T-helper 2 cell (primary cell): ENCODE data around the gene SIRT7.
A peak's percentile ranks its signal among the peaks of the same experiment; 100 is the strongest.

Source experiments
- DNase-seq, 5 experiments: peaks; one replicate each; pipeline versions ENCODE4 v3.0.0 to v3.0.0-alpha.2; 2012 to 2022

Gene SIRT7

GRCh38 chr17:81954131-81955057 lies 36.4 kb upstream of the SIRT7 start:
- no peak for DNase-seq

- peak in 1 of 5 experiments; percentile 40 for DNase-seq
These were observed 35.5 kb upstream of the SIRT7 start for GRCh38 chr17:81953443-81953842.

GRCh38 chr17:81952792-81953228 lies 34.8 kb upstream of the SIRT7 start:
- DNase-seq = no peak

- no peak for DNase-seq
These were observed 34.1 kb upstream of the SIRT7 start for GRCh38 chr17:81951785-81952684.

GRCh38 chr17:81950501-81950900 lies 32.5 kb upstream of the SIRT7 start:
- DNase-seq = no peak

GRCh38 chr17:81948635-81949378 lies 30.8 kb upstream of the SIRT7 start:
- no peak for DNase-seq

GRCh38 chr17:81947189-81947588 lies 29.2 kb upstream of the SIRT7 start, which contains the start of gene MYADML2:
MYADML2 (minus strand) TSS chr17:81947233; CDS start chr17:81941741, 5,492 bp downstream.
- no peak for DNase-seq

GRCh38 chr17:81944858-81945257 lies 26.9 kb upstream of the SIRT7 start:
- no peak for DNase-seq

GRCh38 chr17:81942167-81942553 lies 24.2 kb upstream of the SIRT7 start:
- DNase-seq = no peak

- DNase-seq = no peak
These were observed 23.6 kb upstream of the SIRT7 start for GRCh38 chr17:81941484-81942166.

GRCh38 chr17:81940538-81941483 lies 22.8 kb upstream of the SIRT7 start:
- DNase-seq = no peak

GRCh38 chr17:81939881-81940385 lies 22.0 kb upstream of the SIRT7 start:
- DNase-seq = no peak

- no peak for DNase-seq
These were observed 21.2 kb upstream of the SIRT7 start for GRCh38 chr17:81939218-81939617.

GRCh38 chr17:81935709-81936084 lies 17.7 kb upstream of the SIRT7 start:
- no peak for DNase-seq

GRCh38 chr17:81934850-81935708 lies 17.1 kb upstream of the SIRT7 start:
- DNase-seq = no peak

GRCh38 chr17:81934098-81934757 lies 16.3 kb upstream of the SIRT7 start:
- DNase-seq = no peak

- DNase-seq = no peak
These were observed 15.3 kb upstream of the SIRT7 start for GRCh38 chr17:81933178-81933699.

GRCh38 chr17:81932333-81932983 lies 14.5 kb upstream of the SIRT7 start:
- no peak for DNase-seq
